Mesenchymal stem cell (in vitro differentiated cells and primary cell): ENCODE data around the gene INAFM1.
A peak's percentile ranks its signal among the peaks of the same experiment; 100 is the strongest.

ENCODE experiments used
- DNase-seq: peaks from one replicate; pipeline ENCODE4 v3.0.0-alpha.2; 2013
- H2AFZ ChIP-seq: one replicate; pipeline ENCODE4 v1.6.1; 2013; ENCODE audit warnings: low read depth, mild to moderate bottlenecking, control low read depth, inconsistent platforms, low read length, moderate library complexity
- H2AK5ac ChIP-seq: 2 replicates; pipeline ENCODE4 v1.6.1; 2013; ENCODE audit warnings: low read length, moderate library complexity, mild to moderate bottlenecking, inconsistent platforms; ENCODE audit not compliant: severe bottlenecking
- H2BK120ac ChIP-seq: one replicate; pipeline ENCODE4 v1.6.1; 2013; ENCODE audit warnings: low read depth, mild to moderate bottlenecking, inconsistent platforms, low read length, moderate library complexity
- H2BK12ac ChIP-seq, 2 experiments: one replicate each; pipeline ENCODE4 v1.6.1; 2013; ENCODE audit warnings: inconsistent platforms in 2 of 2, low read length in 2 of 2, mild to moderate bottlenecking in 2 of 2, moderate library complexity in 2 of 2, control low read depth in 1 of 2
- H2BK15ac ChIP-seq: one replicate; pipeline ENCODE4 v1.6.1; 2013; ENCODE audit warnings: mild to moderate bottlenecking, low read depth, inconsistent platforms; ENCODE audit not compliant: poor library complexity, severe bottlenecking
- H2BK5ac ChIP-seq: 2 replicates; pipeline ENCODE4 v1.6.1; 2013; ENCODE audit warnings: low read depth, mild to moderate bottlenecking, low read length, control low read depth, inconsistent platforms; ENCODE audit not compliant: poor library complexity, severe bottlenecking
- H3K14ac ChIP-seq, 2 experiments: one replicate each; pipeline ENCODE4 v1.6.1; 2013; ENCODE audit warnings: inconsistent platforms in 2 of 2, low read length in 2 of 2, control low read depth in 1 of 2, mild to moderate bottlenecking in 1 of 2, moderate library complexity in 1 of 2
- H3K18ac ChIP-seq, 2 experiments: one replicate each; pipeline ENCODE4 v1.6.1; 2013; ENCODE audit warnings: inconsistent platforms in 2 of 2, low read length in 2 of 2, control low read depth in 1 of 2, low read depth in 1 of 2, mild to moderate bottlenecking in 1 of 2
- H3K23ac ChIP-seq, 2 experiments: one replicate each; pipeline ENCODE4 v1.6.1; 2013; ENCODE audit warnings: inconsistent platforms in 2 of 2, low read length in 2 of 2, mild to moderate bottlenecking in 2 of 2, moderate library complexity in 2 of 2, control low read depth in 1 of 2
- H3K27ac ChIP-seq: 2 replicates; pipeline ENCODE4 v1.5.1; 2013; ENCODE audit warnings: mild to moderate bottlenecking, moderate library complexity, low read length, control low read depth, inconsistent platforms; ENCODE audit not compliant: poor library complexity, severe bottlenecking
- H3K27me3 ChIP-seq, 2 experiments: 2 replicates each; pipeline versions ENCODE4 v1.6.1 to v1.7.0; 2013; ENCODE audit warnings: low read length in 2 of 2, mild to moderate bottlenecking in 2 of 2, moderate library complexity in 2 of 2, control low read depth in 1 of 2, inconsistent platforms in 1 of 2; ENCODE audit not compliant: control insufficient read depth in 1 of 2, insufficient read depth in 1 of 2
- H3K36me3 ChIP-seq, 2 experiments: 2 replicates each; pipeline versions ENCODE4 v1.6.1 to v1.7.0; 2013; ENCODE audit warnings: low read length in 2 of 2, control low read depth in 1 of 2, inconsistent platforms in 1 of 2, low read depth in 1 of 2, mild to moderate bottlenecking in 1 of 2; ENCODE audit not compliant: insufficient read depth in 2 of 2, control insufficient read depth in 1 of 2
- H3K4ac ChIP-seq, 2 experiments: one replicate each; pipeline ENCODE4 v1.6.1; 2013; ENCODE audit warnings: inconsistent platforms in 2 of 2, low read length in 2 of 2, mild to moderate bottlenecking in 2 of 2, moderate library complexity in 2 of 2, control low read depth in 1 of 2, low read depth in 1 of 2
- H3K4me1 ChIP-seq: 2 replicates; pipeline ENCODE4 v1.6.1; 2013; ENCODE audit warnings: low read depth, low read length, control low read depth; ENCODE audit not compliant: control insufficient read depth, insufficient read depth
- H3K4me2 ChIP-seq: 2 replicates; pipeline ENCODE4 v1.6.1; 2013; ENCODE audit warnings: low read length, mild to moderate bottlenecking, inconsistent platforms; ENCODE audit not compliant: poor library complexity, severe bottlenecking
- H3K4me3 ChIP-seq, 2 experiments: 2 replicates each; pipeline versions ENCODE4 v1.5.1 to v1.7.0; 2013; ENCODE audit warnings: low read length in 2 of 2, mild to moderate bottlenecking in 2 of 2, control low read depth in 1 of 2, low read depth in 1 of 2; ENCODE audit not compliant: insufficient read depth in 1 of 2
- H3K79me1 ChIP-seq: replicated peaks from 2 replicates; pipeline ENCODE4 v1.6.1; 2013; ENCODE audit warnings: mild to moderate bottlenecking, control low read depth, low read length, inconsistent platforms; ENCODE audit not compliant: poor library complexity, severe bottlenecking
- H3K9ac ChIP-seq: 2 replicates; pipeline ENCODE4 v1.7.0; 2013; ENCODE audit warnings: mild to moderate bottlenecking, low read length, moderate library complexity
- H3K9me3 ChIP-seq: 2 replicates; pipeline ENCODE4 v1.7.0; 2013; ENCODE audit warnings: mild to moderate bottlenecking, low read length; ENCODE audit not compliant: control insufficient read depth
- H4K8ac ChIP-seq: one replicate; pipeline ENCODE4 v1.6.1; 2013; ENCODE audit warnings: inconsistent platforms, mild to moderate bottlenecking, low read length, moderate library complexity
- H4K91ac ChIP-seq: one replicate; pipeline ENCODE4 v1.6.1; 2013; ENCODE audit warnings: mild to moderate bottlenecking, low read length, inconsistent platforms
- WGBS: methylation state at CpG from one replicate; pipeline ENCODE4 v1.1.7; 2013; ENCODE audit warnings: mixed read lengths; 5-methylcytosine and 5-hydroxymethylcytosine counted together

The INAFM1 gene

GRCh38 chr19:47229676-47230053 is 45.0 kb upstream of the INAFM1 start:
- H3K4me2 ChIP-seq = peak overlapping the region; percentile 68
- no peak overlapping the region for H2BK15ac ChIP-seq
- DNase-seq = peak; percentile 64
- H4K8ac ChIP-seq = no peak overlapping the region
- no peak overlapping the region for H2AK5ac ChIP-seq
- 6% methylated on average over 9 of the region's 9 CpGs for WGBS
- H2BK5ac ChIP-seq = no peak overlapping the region
- peak overlapping the region; percentile 10 for H2AFZ ChIP-seq
- peaks cover 52% of the 10 kb centered on the region for H3K4me1 ChIP-seq
- peak overlapping the region; percentile 14 for H4K91ac ChIP-seq
- H3K9me3 ChIP-seq = no peaks in the 10 kb centered on the region
- peak overlapping the region in 1 of 2 experiments; percentile 81 for H3K23ac ChIP-seq
- H3K18ac ChIP-seq = peak overlapping the region; percentile 29 to 84
- H3K27ac ChIP-seq = peak overlapping the region; percentile 19
- H3K36me3 ChIP-seq = peaks cover 8 to 11% of the 10 kb centered on the region in 2 experiments
- no peak overlapping the region for H2BK120ac ChIP-seq
- H3K4ac ChIP-seq = peak overlapping the region in 1 of 2 experiments; percentile 67
- peaks cover 2% of the 10 kb centered on the region for H3K79me1 ChIP-seq
- peak overlapping the region in 1 of 2 experiments; percentile 91 for H3K14ac ChIP-seq
- peak overlapping the region; percentile 94 to 96 for H3K4me3 ChIP-seq
- peak overlapping the region; percentile 94 for H3K9ac ChIP-seq
- H3K27me3 ChIP-seq = no peaks in the 10 kb centered on the region
- peak overlapping the region in 1 of 2 experiments; percentile 65 for H2BK12ac ChIP-seq

GRCh38 chr19:47230054-47230920 is 44.4 kb upstream of the INAFM1 start:
- no peak overlapping the region for H2AK5ac ChIP-seq

GRCh38 chr19:47230921-47231214 is 43.8 kb upstream of the INAFM1 start, which contains the start of gene BBC3:
BBC3 (minus strand) TSS chr19:47231199; CDS start chr19:47228431, 2,768 bp downstream.
- peaks cover 45% of the 10 kb centered on the region for H3K4me1 ChIP-seq
- no peaks in the 10 kb centered on the region for H3K9me3 ChIP-seq
- H2BK120ac ChIP-seq = peak within 1 kb of the TSS; percentile 94
- H3K18ac ChIP-seq = peak within 1 kb of the TSS; percentile 93 to 98
- peak within 1 kb of the TSS; percentile 45 to 96 for H3K14ac ChIP-seq
- H2AFZ ChIP-seq = peak within 1 kb of the TSS; percentile 10
- peak within 1 kb of the TSS; percentile 11 for H2BK5ac ChIP-seq
- no peak for DNase-seq
- H3K79me1 ChIP-seq = peaks cover 2% of the 10 kb centered on the region
- 0% methylated on average over 18 of the region's 43 CpGs for WGBS
- peak within 1 kb of the TSS; percentile 31 for H3K27ac ChIP-seq
- H3K36me3 ChIP-seq = peaks cover 0 to 6% of the 10 kb centered on the region in 2 experiments
- H2BK12ac ChIP-seq = peak within 1 kb of the TSS; percentile 62 to 100
- peak within 1 kb of the TSS; percentile 69 for H4K8ac ChIP-seq
- peak within 1 kb of the TSS; percentile 68 for H2BK15ac ChIP-seq
- peak within 1 kb of the TSS; percentile 95 for H2AK5ac ChIP-seq
- peak within 1 kb of the TSS; percentile 95 to 96 for H3K4me3 ChIP-seq
- H3K27me3 ChIP-seq = no peaks in the 10 kb centered on the region
- H3K4me2 ChIP-seq = peak within 1 kb of the TSS; percentile 73
- H3K23ac ChIP-seq = peak within 1 kb of the TSS in 1 of 2 experiments; percentile 81
- peak within 1 kb of the TSS; percentile 29 to 94 for H3K4ac ChIP-seq
- H3K9ac ChIP-seq = peak within 1 kb of the TSS; percentile 94
- peak within 1 kb of the TSS; percentile 85 for H4K91ac ChIP-seq

More at GRCh38 chr19:47230054-47230920, 44.4 kb upstream of the INAFM1 start:
- Histone ChIP-seq H3K36me3 (peaks cover 5 to 8% of the 10 kb centered on the region in 2 experiments), H3K79me1 (peaks cover 2% of the 10 kb centered on the region), H3K4me3 (peak overlapping the region; percentile 94 to 96), H4K8ac (peak overlapping the region; percentile 58), H3K23ac (peak overlapping the region in 1 of 2 experiments; percentile 81), H3K14ac (peak overlapping the region; percentile 45 to 85), H2AFZ (peak overlapping the region; percentile 10), H3K4me1 (peaks cover 50% of the 10 kb centered on the region), H2BK15ac (peak overlapping the region; percentile 68), H3K18ac (peak overlapping the region; percentile 93 to 98), H2BK5ac (no peak overlapping the region), H4K91ac (peak overlapping the region; percentile 72), H3K27ac (peak overlapping the region; percentile 19), H3K9ac (peak overlapping the region; percentile 94), H2BK120ac (peak overlapping the region; percentile 94), H3K9me3 (no peaks in the 10 kb centered on the region), H3K4ac (peak overlapping the region in 1 of 2 experiments; percentile 67), H3K4me2 (peak overlapping the region; percentile 73), H2BK12ac (peak overlapping the region; percentile 62 to 65), H3K27me3 (no peaks in the 10 kb centered on the region)
- WGBS = 3% methylated on average over 50 of the region's 84 CpGs
- DNase-seq = peak; percentile 56
